Measurements from ENCODE around the gene KLF6. TPM values are rescaled to one million over a fixed set of nuclear protein-coding genes. Genes with fewer than 3 reads are reported as not detected.

The KLF6 gene
- total and polyA plus RNA-seq, 5 donors from 2014 or later: 630 to 1,887 (median 680) TPM

DNA sequence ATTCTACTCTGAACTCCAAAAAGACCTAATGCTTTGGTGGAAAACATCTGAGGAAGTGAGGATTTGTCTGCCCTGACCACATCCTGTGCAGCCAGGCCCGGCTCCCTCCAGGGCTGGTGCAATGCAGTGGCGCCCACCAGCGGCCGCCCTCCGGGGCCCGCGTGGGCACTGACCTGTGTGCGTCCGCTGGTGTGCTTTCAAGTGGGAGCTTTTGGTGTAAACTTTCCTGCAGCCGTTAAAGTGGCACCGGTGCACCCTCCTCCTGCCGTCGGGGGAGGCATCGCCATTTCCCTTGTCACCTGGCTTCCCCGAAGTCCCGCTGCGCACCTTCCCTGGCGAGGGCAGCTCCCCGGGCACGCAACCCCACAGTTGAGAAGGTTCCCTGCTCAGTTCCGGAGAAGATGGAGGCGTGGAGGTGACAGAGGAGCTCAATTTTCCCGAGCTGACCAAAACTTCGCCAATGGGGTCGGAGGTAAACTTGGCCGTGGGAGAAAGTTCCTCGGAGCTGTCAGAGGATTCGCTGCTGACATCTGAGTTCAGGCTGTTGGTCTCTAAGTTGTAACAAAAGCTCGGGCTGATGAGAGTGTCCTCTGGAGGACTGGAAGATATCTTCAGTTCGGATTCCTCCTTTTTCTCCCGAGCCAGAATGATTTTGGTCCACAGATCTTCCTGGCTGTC lies 3.4 kb downstream of the KLF6 start:
- H3K27me3 Mint-ChIP-seq: peaks cover 6% of the 10 kb centered on the region
- Histone ChIP-seq H3K9me3 (ENCODE audit: control insufficient read depth in 2 of 2, low read length in 2 of 2) (no peaks in the 10 kb centered on the region), H3K36me3 (ENCODE audit: control insufficient read depth, insufficient read depth, low read length) (peaks cover 64% of the 10 kb centered on the region), H3K4me3 (ENCODE audit: low read depth, low read length) (peak overlapping the region; percentile 100), H3K4me1 (ENCODE audit: control insufficient read depth, insufficient read depth, low read length, poor library complexity, severe bottlenecking) (peaks cover 63% of the 10 kb centered on the region), H3K27ac (ENCODE audit: insufficient read depth, low read length, poor library complexity, severe bottlenecking) (peak overlapping the region; percentile 98), H3K27me3 (ENCODE audit: control insufficient read depth, insufficient read depth, low read length) (no peaks in the 10 kb centered on the region)
- H3K9me3 Mint-ChIP-seq: peaks cover 0 to 5% (median 0%) of the 10 kb centered on the region in 7 donors
- DNase-seq (peak; percentile 51 to 80 (median 59)), ATAC-seq (ENCODE audit: low read depth in 2 of 2) (no peak)
- peak overlapping the region; percentile 91 to 97 (median 94) for H3K4me3 Mint-ChIP-seq
- H3K4me1 Mint-ChIP-seq: peaks cover 18 to 64% (median 35%) of the 10 kb centered on the region in 4 donors
- peaks cover 65% of the 10 kb centered on the region for H3K36me3 Mint-ChIP-seq
- peak overlapping the region; percentile 98 to 99 (median 99) for H3K27ac Mint-ChIP-seq

DNA sequence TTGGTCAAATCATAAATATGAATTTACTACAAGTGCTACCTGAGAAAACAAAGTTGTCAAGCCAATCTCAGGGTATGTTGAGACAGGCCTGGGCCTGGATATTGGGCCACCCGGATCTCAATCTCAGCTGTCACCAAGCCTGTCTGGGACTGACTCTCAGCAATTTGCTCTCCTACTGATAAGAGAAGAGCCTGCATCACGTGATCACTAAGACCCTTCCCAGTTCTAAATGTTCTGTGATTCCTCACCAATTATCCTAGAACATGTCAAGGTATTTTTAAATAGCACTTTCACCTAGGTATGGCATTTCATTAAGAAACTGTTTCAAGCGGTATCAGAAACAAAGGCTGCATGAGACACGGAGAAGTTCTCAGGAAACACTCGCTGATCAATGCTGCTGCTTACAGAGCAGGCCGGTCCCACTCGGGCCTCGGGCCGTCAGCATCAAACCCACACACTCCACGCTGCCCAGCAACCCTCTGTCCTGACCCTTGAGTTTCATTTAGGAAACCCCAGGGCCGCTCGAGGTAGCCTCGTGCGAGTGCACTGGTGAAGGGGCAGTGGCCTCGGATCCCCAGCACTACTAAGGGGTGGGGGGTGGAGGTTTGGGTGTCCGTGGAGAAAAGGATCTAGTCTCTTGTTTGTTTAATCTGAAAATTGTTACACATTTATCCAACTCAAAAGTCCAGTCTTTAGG lies 4.1 kb downstream of the KLF6 start:
- Histone ChIP-seq H3K27me3 (ENCODE audit: control insufficient read depth, insufficient read depth, low read length) (no peaks in the 10 kb centered on the region), H3K4me1 (ENCODE audit: control insufficient read depth, insufficient read depth, low read length, poor library complexity, severe bottlenecking) (peaks cover 65% of the 10 kb centered on the region), H3K27ac (ENCODE audit: insufficient read depth, low read length, poor library complexity, severe bottlenecking) (peak overlapping the region; percentile 98), H3K36me3 (ENCODE audit: control insufficient read depth, insufficient read depth, low read length) (peaks cover 69% of the 10 kb centered on the region), H3K4me3 (ENCODE audit: low read depth, low read length) (peak overlapping the region; percentile 100), H3K9me3 (ENCODE audit: control insufficient read depth in 2 of 2, low read length in 2 of 2) (no peaks in the 10 kb centered on the region)
- peak overlapping the region; percentile 91 to 97 (median 94) for H3K4me3 Mint-ChIP-seq
- DNase-seq: peak in 1 of 3 donors; percentile 42
- H3K9me3 Mint-ChIP-seq: peaks cover 0 to 4% (median 0%) of the 10 kb centered on the region in 7 donors
- peak overlapping the region; percentile 98 to 99 (median 99) for H3K27ac Mint-ChIP-seq
- no peak for ATAC-seq (ENCODE audit: low read depth in 2 of 2)
- H3K36me3 Mint-ChIP-seq: peaks cover 66% of the 10 kb centered on the region
- H3K4me1 Mint-ChIP-seq: peaks cover 13 to 64% (median 36%) of the 10 kb centered on the region in 4 donors
- H3K27me3 Mint-ChIP-seq: peaks cover 6% of the 10 kb centered on the region

DNA sequence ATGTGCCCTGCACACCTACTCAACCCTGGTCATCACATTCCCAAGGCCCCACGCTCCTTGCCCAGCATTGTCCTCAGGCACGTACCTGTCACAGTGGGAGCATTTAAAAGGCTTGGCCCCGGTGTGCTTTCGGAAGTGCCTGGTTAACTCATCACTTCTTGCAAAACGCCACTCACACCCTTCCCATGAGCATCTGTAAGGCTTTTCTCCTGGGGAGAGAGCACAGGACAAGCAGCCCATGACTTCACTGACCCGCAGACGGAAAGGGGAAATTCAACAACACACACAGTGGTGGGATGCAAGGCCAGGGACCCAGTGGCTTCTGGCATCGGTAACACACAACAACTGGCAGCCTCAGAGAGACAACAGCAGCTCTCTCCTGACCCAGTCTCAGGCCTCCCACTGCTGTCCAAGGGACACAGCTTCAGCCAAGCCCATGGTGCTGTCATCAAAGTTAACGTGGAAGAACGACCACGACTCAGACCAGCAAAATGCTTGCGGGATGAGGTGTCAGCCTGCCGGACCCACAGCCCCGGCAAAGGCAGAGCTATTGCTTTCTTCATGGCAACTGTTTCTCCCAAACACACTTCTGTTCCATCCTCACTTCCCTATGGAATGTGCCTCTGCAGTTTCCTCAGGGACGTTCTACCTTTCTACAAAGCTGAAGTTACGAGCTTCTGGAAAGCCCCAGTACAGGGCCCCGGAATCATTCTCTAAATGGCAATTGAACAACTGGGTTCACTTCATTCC lies 4.8 kb downstream of the KLF6 start:
- Histone ChIP-seq H3K4me3 (ENCODE audit: low read depth, low read length) (peak overlapping the region; percentile 100), H3K27me3 (ENCODE audit: control insufficient read depth, insufficient read depth, low read length) (no peaks in the 10 kb centered on the region), H3K9me3 (ENCODE audit: control insufficient read depth in 2 of 2, low read length in 2 of 2) (no peaks in the 10 kb centered on the region), H3K36me3 (ENCODE audit: control insufficient read depth, insufficient read depth, low read length) (peaks cover 76% of the 10 kb centered on the region), H3K27ac (ENCODE audit: insufficient read depth, low read length, poor library complexity, severe bottlenecking) (peak overlapping the region; percentile 98), H3K4me1 (ENCODE audit: control insufficient read depth, insufficient read depth, low read length, poor library complexity, severe bottlenecking) (peaks cover 69% of the 10 kb centered on the region)
- Mint-ChIP-seq H3K27me3 (peaks cover 6% of the 10 kb centered on the region), H3K36me3 (peaks cover 73% of the 10 kb centered on the region), H3K27ac (peak overlapping the region; percentile 94 to 99 (median 98)), H3K4me3 (peak overlapping the region; percentile 91 to 97 (median 94)), H3K9me3 (peaks cover 0 to 3% (median 0%) of the 10 kb centered on the region in 7 donors), H3K4me1 (peaks cover 13 to 72% (median 43%) of the 10 kb centered on the region in 4 donors)
- DNase-seq (peak in 1 of 3 donors; percentile 9), ATAC-seq (ENCODE audit: low read depth in 2 of 2) (no peak)

DNA sequence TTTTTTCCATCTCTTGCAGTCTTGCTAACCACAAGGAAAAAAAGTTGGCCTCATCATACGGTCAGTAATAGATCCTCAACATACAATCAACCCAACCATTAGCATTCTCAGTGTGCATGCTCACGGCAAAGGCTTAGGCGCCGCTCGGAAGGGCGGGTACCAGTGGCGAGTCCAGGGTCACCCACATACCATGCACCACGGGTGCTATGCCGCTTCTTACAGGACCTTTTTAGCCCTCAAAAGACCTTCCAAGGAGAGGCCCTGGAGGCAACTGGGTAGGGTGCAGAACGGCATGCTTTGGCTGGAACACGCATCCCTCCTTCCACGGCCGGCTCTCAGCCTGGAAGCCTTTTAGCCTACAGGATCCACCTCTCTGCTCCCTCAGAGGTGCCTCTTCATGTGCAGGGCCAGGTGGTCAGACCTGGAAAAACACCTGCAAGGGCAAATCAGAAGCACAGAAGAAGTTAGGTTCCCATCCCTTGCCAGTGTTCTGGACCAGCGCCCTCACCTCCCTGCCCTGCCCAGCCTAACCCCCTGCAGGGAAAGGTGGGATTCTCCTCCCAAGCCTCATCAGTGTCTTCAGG lies 5.8 kb downstream of the KLF6 start:
- H3K36me3 ChIP-seq (ENCODE audit: control insufficient read depth, insufficient read depth, low read length): peaks cover 86% of the 10 kb centered on the region
- H3K4me1 ChIP-seq (ENCODE audit: control insufficient read depth, insufficient read depth, low read length, poor library complexity, severe bottlenecking): peaks cover 73% of the 10 kb centered on the region
- Mint-ChIP-seq H3K27me3 (peaks cover 10% of the 10 kb centered on the region), H3K36me3 (peaks cover 77% of the 10 kb centered on the region), H3K27ac (peak overlapping the region; percentile 83 to 99 (median 97)), H3K4me3 (peak overlapping the region; percentile 91 to 97 (median 94)), H3K9me3 (peaks cover 0 to 5% (median 0%) of the 10 kb centered on the region in 7 donors), H3K4me1 (peaks cover 18 to 80% (median 51%) of the 10 kb centered on the region in 4 donors)
- H3K4me3 ChIP-seq (ENCODE audit: low read depth, low read length): peak overlapping the region; percentile 100
- no peaks in the 10 kb centered on the region for H3K9me3 ChIP-seq (ENCODE audit: control insufficient read depth in 2 of 2, low read length in 2 of 2)
- no peak for ATAC-seq (ENCODE audit: low read depth in 2 of 2)
- H3K27ac ChIP-seq (ENCODE audit: insufficient read depth, low read length, poor library complexity, severe bottlenecking): peak overlapping the region; percentile 98
- H3K27me3 ChIP-seq (ENCODE audit: control insufficient read depth, insufficient read depth, low read length): no peaks in the 10 kb centered on the region
- DNase-seq: no peak

DNA sequence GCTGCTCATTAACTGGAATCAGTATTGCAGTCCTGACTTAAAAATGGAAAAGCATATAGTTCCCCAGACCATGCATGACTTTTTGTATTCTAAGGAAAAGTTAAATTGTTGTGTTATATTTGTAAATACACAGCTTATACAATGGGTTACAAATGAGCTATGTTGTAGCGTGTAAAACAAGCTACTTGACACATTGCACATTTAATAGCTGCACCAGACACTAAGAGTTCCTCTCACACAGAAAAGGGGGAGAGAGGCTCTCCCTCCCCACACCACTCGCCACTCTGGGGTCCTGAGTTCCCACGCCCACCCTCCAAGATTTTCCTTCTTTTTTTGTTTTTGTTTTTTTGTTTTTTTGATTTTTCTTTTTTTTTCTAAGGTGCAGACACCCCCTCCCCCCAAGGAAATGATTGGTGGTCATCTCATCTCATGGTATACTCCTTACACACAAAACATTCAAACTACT lies 6.3 kb downstream of the KLF6 start:
- peak overlapping the region; percentile 98 for H3K27ac ChIP-seq (ENCODE audit: insufficient read depth, low read length, poor library complexity, severe bottlenecking)

DNA sequence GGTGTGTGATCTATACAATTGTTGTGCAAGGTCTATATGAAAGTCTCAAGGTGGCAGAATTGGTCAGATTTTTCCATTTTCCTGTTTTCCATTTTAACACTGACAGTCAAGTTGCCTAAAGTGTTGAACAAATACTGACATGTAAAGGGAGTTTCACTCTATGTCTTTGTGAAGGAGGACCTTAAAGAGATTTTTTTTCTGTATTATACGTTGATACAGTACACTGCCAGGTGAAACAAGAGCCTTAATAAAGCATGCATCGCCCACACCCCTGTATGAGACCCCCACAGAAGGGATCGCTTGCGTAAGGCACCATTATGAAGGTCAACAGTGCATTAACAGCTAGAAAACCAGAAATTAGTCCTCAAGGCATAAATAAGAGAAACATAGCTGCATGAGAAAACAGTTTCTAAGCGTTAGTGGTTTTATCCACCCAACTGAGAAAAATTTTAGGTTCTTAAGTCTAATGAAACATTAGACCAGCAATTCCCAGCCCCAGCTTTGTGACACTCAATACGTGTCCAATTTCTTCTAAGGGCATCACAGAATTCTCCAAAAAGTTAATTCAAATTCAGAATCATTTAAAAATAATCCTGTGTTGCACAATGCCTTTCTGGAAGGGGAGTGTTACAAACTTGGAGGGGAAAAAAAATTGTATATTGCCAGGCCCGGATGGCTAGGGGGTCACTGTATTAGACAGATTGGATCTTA lies 6.9 kb downstream of the KLF6 start:
- H3K4me3 Mint-ChIP-seq: peak overlapping the region; percentile 91 to 97 (median 94)
- H3K4me1 Mint-ChIP-seq: peaks cover 18 to 89% (median 57%) of the 10 kb centered on the region in 4 donors
- H3K27me3 Mint-ChIP-seq: peaks cover 10% of the 10 kb centered on the region
- peaks cover 69% of the 10 kb centered on the region for H3K36me3 Mint-ChIP-seq
- H3K4me3 ChIP-seq (ENCODE audit: low read depth, low read length): peak overlapping the region; percentile 100
- H3K9me3 ChIP-seq (ENCODE audit: control insufficient read depth in 2 of 2, low read length in 2 of 2): no peaks in the 10 kb centered on the region
- H3K9me3 Mint-ChIP-seq: peaks cover 0 to 6% (median 0%) of the 10 kb centered on the region in 7 donors
- H3K27ac Mint-ChIP-seq: peak overlapping the region; percentile 83 to 99 (median 97)
- DNase-seq (no peak), ATAC-seq (ENCODE audit: low read depth in 2 of 2) (no peak)
- peak overlapping the region; percentile 98 for H3K27ac ChIP-seq (ENCODE audit: insufficient read depth, low read length, poor library complexity, severe bottlenecking)
- H3K27me3 ChIP-seq (ENCODE audit: control insufficient read depth, insufficient read depth, low read length): no peaks in the 10 kb centered on the region
- H3K36me3 ChIP-seq (ENCODE audit: control insufficient read depth, insufficient read depth, low read length): peaks cover 86% of the 10 kb centered on the region
- peaks cover 73% of the 10 kb centered on the region for H3K4me1 ChIP-seq (ENCODE audit: control insufficient read depth, insufficient read depth, low read length, poor library complexity, severe bottlenecking)

More for the DNA sequence above, 6.3 kb downstream of the KLF6 start:
- peak overlapping the region; percentile 83 to 99 (median 97) for H3K27ac Mint-ChIP-seq
- peak overlapping the region; percentile 91 to 97 (median 94) for H3K4me3 Mint-ChIP-seq
- H3K4me1 Mint-ChIP-seq: peaks cover 18 to 85% (median 56%) of the 10 kb centered on the region in 4 donors
- peak overlapping the region; percentile 100 for H3K4me3 ChIP-seq (ENCODE audit: low read depth, low read length)
- peaks cover 73% of the 10 kb centered on the region for H3K4me1 ChIP-seq (ENCODE audit: control insufficient read depth, insufficient read depth, low read length, poor library complexity, severe bottlenecking)
- H3K36me3 ChIP-seq (ENCODE audit: control insufficient read depth, insufficient read depth, low read length): peaks cover 87% of the 10 kb centered on the region
- peaks cover 0 to 6% (median 0%) of the 10 kb centered on the region in 7 donors for H3K9me3 Mint-ChIP-seq
- ATAC-seq (ENCODE audit: low read depth in 2 of 2) (no peak), DNase-seq (no peak)
- H3K27me3 ChIP-seq (ENCODE audit: control insufficient read depth, insufficient read depth, low read length): no peaks in the 10 kb centered on the region
- H3K36me3 Mint-ChIP-seq: peaks cover 73% of the 10 kb centered on the region
- no peaks in the 10 kb centered on the region for H3K9me3 ChIP-seq (ENCODE audit: control insufficient read depth in 2 of 2, low read length in 2 of 2)
- H3K27me3 Mint-ChIP-seq: peaks cover 10% of the 10 kb centered on the region
